Measurements from ENCODE around the gene ACTN3.

GRCh38 chr11:66543263-66544107, 3.2 kb upstream of the ACTN3 start:
- TF ChIP-seq CTCF (conservative IDR thresholded peaks at IDR 0.05; ENCODE audit: low read depth, low read length) (peak; percentile 42; the same call in 1 of the 2 replicates), EZH2 (IDR thresholded peaks at IDR 0.05; ENCODE audit: borderline replicate concordance, low read depth, low read length, poor library complexity, severe bottlenecking) (no peak)
